Cardiac septum (tissue), 1 donor: ENCODE data around the gene GAB2. TPM values are rescaled to one million over a fixed set of nuclear protein-coding genes. Genes with fewer than 3 reads are reported as not detected.
"Not testable (repeated sequence)": the region's sequence is repeated elsewhere in the genome, so short reads cannot be mapped to it uniquely, and the experiment has no call there.

ENCODE experiments used
- DNase-seq: peaks from one replicate; pipeline ENCODE4 v3.0.0-alpha.2; 2020; ENCODE audit warnings: low spot score
- intact Hi-C: fragments of 100-400 bp; cut with DNase I; formaldehyde crosslinking; loops from one replicate; pipeline ENCODE4 v1.14.0; 2022
- total RNA-seq: library from RNA; stranded (reverse); fragmentation: NEBNext Ultra II Directional; extraction: Animal tissue kit (Norgen Biotek cat#: 25700); gene quantifications from one replicate; pipeline ENCODE4 v1.2.1, GENCODE V29; 2021
- donor health status: DM: no; HTN: no; CAD: no.

GAB2 gene
- total RNA-seq, 1 donor from 2014 or later, result 42.9 TPM

GRCh38 chr11:78373689-78374088, 43.9 kb downstream of the GAB2 start:
- intact Hi-C loops, result no loop called here
- DNase-seq, result no peak

- no peak for DNase-seq
- intact Hi-C loops, result no loop called here
These were observed 45.4 kb downstream of the GAB2 start for GRCh38 chr11:78372114-78372768.

GRCh38 chr11:78371221-78371891, 46.3 kb downstream of the GAB2 start:
- intact Hi-C loops, result no loop called here
- DNase-seq, result no peak

- no peak for DNase-seq
These were observed 47.0 kb downstream of the GAB2 start for GRCh38 chr11:78370406-78371172.

GRCh38 chr11:78365381-78365792, 52.2 kb downstream of the GAB2 start:
- intact Hi-C loops, result no loop called here
- no peak for DNase-seq

More at GRCh38 chr11:78370406-78371172, 47.0 kb downstream of the GAB2 start:
- intact Hi-C loops, result no loop called here

GRCh38 chr11:78364128-78364751, 53.4 kb downstream of the GAB2 start:
- DNase-seq, result no peak
- intact Hi-C loops, result no loop called here

- intact Hi-C loops, result no loop called here
- DNase-seq, result no peak
These were observed 54.5 kb downstream of the GAB2 start for GRCh38 chr11:78363024-78363619.

- intact Hi-C loops, result no loop called here
- DNase-seq, result no peak
These were observed 56.4 kb downstream of the GAB2 start for GRCh38 chr11:78361228-78361627.

GRCh38 chr11:78359921-78360320, 57.7 kb downstream of the GAB2 start:
- no peak for DNase-seq
- intact Hi-C loops, result no loop called here

- intact Hi-C loops, DNase-seq: not testable (repeated sequence)
These were observed 59.7 kb downstream of the GAB2 start for GRCh38 chr11:78357924-78358323.

- intact Hi-C loops, result not testable (repeated sequence)
These were observed 60.2 kb downstream of the GAB2 start for GRCh38 chr11:78357425-78357824.

GRCh38 chr11:78355742-78356141, 61.9 kb downstream of the GAB2 start:
- intact Hi-C loops, DNase-seq: not testable (repeated sequence)

More at GRCh38 chr11:78357425-78357824, 60.2 kb downstream of the GAB2 start:
- not testable (repeated sequence) for DNase-seq

GRCh38 chr11:78355309-78355705, 62.3 kb downstream of the GAB2 start:
- no peak for DNase-seq
- intact Hi-C loops, result no loop called here

GRCh38 chr11:78354408-78355308, 63.0 kb downstream of the GAB2 start:
- intact Hi-C loops, result loop anchor here (5.0 kb wide), 2 partner anchors 63 to 87 kb away; partner anchors contain the start of gene GAB2
- no peak for DNase-seq

GRCh38 chr11:78351979-78352841, 65.4 kb downstream of the GAB2 start:
- intact Hi-C loops, result loop anchor here (5.0 kb wide), 2 partner anchors 65 to 85 kb away; partner anchors contain the start of gene GAB2
- DNase-seq, result no peak

- no peak for DNase-seq
- intact Hi-C loops, result loop anchor here (5.0 kb wide), 2 partner anchors 66 to 84 kb away; partner anchors contain the start of gene GAB2
These were observed 66.4 kb downstream of the GAB2 start for GRCh38 chr11:78351193-78351592.

GRCh38 chr11:78350646-78351165, 66.9 kb downstream of the GAB2 start:
- intact Hi-C loops, result loop anchor here (5.0 kb wide), 2 partner anchors 67 to 83 kb away; partner anchors contain the start of gene GAB2

More at GRCh38 chr11:78350646-78351165, 66.9 kb downstream of the GAB2 start:
- no peak for DNase-seq
